Stomach (tissue), 9 donors: ENCODE data around the gene GRK4. TPM values are rescaled to one million over a fixed set of nuclear protein-coding genes. Genes with fewer than 3 reads are reported as not detected.

ENCODE experiments used
- DNase-seq, 2 donors: peaks; one replicate each; pipeline versions ENCODE4 v3.0.0 to v3.0.0-alpha.2; 2013 to 2019
- H3K27ac ChIP-seq, 5 donors: fragments of 200-600 bp in 4 of 5; sonication (generic) in 4 of 5; one replicate each; pipeline ENCODE4 v1.5.1; 2013 to 2019; ENCODE audit warnings: mild to moderate bottlenecking in 1 of 5, moderate library complexity in 1 of 5
- H3K27me3 ChIP-seq, 3 donors: fragments of 200-600 bp; sonication (generic); one replicate each; pipeline ENCODE4 v1.5.1; 2017 to 2019; ENCODE audit warnings: mixed run types in 1 of 3
- H3K36me3 ChIP-seq, 4 donors: fragments of 200-600 bp; sonication (generic); 1 replicate in 3 of 4; 2 replicates in 1 of 4; pipeline ENCODE4 v1.5.1; 2016 to 2019
- H3K4me1 ChIP-seq, 4 donors: fragments of 200-600 bp; sonication (generic); one replicate each; pipeline ENCODE4 v1.5.1; 2016 to 2019
- H3K4me3 ChIP-seq, 4 donors: fragments of 200-600 bp; sonication (generic) in 3 of 4; one replicate each; pipeline ENCODE4 v1.5.1; 2016 to 2019; ENCODE audit warnings: mild to moderate bottlenecking in 1 of 4
- H3K9me3 ChIP-seq, 4 donors: fragments of 200-600 bp; sonication (generic); one replicate each; pipeline ENCODE4 v1.5.1; 2016 to 2019
- EP300 ChIP-seq: sonication (generic); formaldehyde crosslinking; IDR thresholded peaks from one replicate; pipeline ENCODE4 v1.6.1; 2017; ENCODE audit warnings: antibody characterized with exemption
- POLR2A ChIP-seq, 4 donors: fragments of 450-650 bp; IDR thresholded peaks; one replicate each; pipeline ENCODE4 v1.6.1; 2016; ENCODE audit warnings: antibody characterized with exemption in 4 of 4, control low read depth in 2 of 4, mild to moderate bottlenecking in 1 of 4, moderate library complexity in 1 of 4
- POLR2AphosphoS5 ChIP-seq, 3 donors: sonication (generic); formaldehyde crosslinking; IDR thresholded peaks; one replicate each; pipeline ENCODE4 v1.6.1; 2016; ENCODE audit warnings: antibody characterized with exemption in 3 of 3
- WGBS, 5 donors: extraction: QIAGEN DNeasy Blood & Tissue Kit in 3 of 5; methylation state at CpG; one replicate each; pipeline versions ENCODE4 v1.1.5 to v1.1.7; 2013 to 2018; 5-methylcytosine and 5-hydroxymethylcytosine counted together
- intact Hi-C: fragments of 100-400 bp; cut with DNase I; formaldehyde crosslinking; loops from one replicate; pipeline ENCODE4 v1.15.1; 2023; ENCODE audit warnings: low total_unique reads
- polyA plus RNA-seq, 3 donors: library from polyadenylated mRNA; stranded (reverse); fragments of 200-250 nt; gene quantifications; one replicate each; pipeline ENCODE4 v1.2.3, GENCODE V29; 2013
- total RNA-seq, 5 donors: library from RNA; depleted of rRNA; stranded (reverse); fragments of >200 nt; gene quantifications; one replicate each; pipeline versions ENCODE4 v1.1.0 to v1.2.3, GENCODE V29; 2014 to 2016
- TF ChIP-seq, protein P1 (sequence below), 7 experiments: fragments of 450-650 bp in 4 of 7; fragments of 200-600 bp in 3 of 7; sonication (generic) in 3 of 7; IDR thresholded peaks; one replicate each; pipeline ENCODE4 v1.5.1; 2016 to 2019; ENCODE audit warnings: antibody characterized with exemption in 7 of 7, control low read depth in 2 of 7, mild to moderate bottlenecking in 1 of 7
- donor health status: healthy with polysubstance abuse.
- donor health status: Bipolar disorder and iron deficiency.
- donor health status: healthy.

Gene GRK4
- total and polyA plus RNA-seq, 8 donors: 0.58 to 11.9 (median 5.1) TPM

DNA sequence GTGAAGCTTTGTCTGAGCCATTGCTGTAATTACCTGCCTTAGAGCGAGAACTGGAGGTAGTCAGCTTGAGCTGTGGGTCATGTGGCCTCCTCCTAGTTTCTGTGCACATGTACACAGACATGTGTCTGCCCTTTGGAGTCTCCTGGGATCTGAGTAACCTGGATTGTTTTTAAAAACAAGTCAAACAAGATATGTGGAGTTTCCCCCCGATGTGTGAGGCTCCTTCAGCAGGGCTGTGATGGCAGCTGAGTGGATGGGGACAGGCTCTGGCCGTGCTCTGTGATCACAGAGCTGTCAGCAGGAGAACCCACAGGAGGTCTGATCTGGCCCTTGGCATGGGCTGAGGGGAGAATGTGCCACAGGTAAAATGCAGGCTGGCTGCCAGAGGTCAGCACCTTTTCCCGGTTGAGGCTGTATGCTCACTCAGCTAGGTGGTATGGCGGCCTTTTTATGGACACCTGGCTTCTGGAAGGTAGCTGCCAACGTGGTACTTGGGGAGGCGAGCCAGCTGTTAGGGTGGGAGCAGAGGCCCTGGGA, 38.5 kb upstream of the GRK4 start:
- intact Hi-C loops: no loop called here
- Histone ChIP-seq H3K27ac (peak overlapping the region in 3 of 5 donors; percentile 25 to 47 (median 46)), H3K9me3 (no peaks in the 10 kb centered on the region), H3K36me3 (peaks cover 70 to 88% (median 77%) of the 10 kb centered on the region in 4 donors), H3K27me3 (no peaks in the 10 kb centered on the region), H3K4me3 (no peak overlapping the region), H3K4me1 (peaks cover 14 to 52% (median 31%) of the 10 kb centered on the region in 4 donors)
- TF ChIP-seq POLR2A (IDR thresholded peaks at IDR 0.05) (no peak), POLR2AphosphoS5 (IDR thresholded peaks at IDR 0.05) (no peak), EP300 (no peak)
- TF ChIP-seq, protein P1, sequence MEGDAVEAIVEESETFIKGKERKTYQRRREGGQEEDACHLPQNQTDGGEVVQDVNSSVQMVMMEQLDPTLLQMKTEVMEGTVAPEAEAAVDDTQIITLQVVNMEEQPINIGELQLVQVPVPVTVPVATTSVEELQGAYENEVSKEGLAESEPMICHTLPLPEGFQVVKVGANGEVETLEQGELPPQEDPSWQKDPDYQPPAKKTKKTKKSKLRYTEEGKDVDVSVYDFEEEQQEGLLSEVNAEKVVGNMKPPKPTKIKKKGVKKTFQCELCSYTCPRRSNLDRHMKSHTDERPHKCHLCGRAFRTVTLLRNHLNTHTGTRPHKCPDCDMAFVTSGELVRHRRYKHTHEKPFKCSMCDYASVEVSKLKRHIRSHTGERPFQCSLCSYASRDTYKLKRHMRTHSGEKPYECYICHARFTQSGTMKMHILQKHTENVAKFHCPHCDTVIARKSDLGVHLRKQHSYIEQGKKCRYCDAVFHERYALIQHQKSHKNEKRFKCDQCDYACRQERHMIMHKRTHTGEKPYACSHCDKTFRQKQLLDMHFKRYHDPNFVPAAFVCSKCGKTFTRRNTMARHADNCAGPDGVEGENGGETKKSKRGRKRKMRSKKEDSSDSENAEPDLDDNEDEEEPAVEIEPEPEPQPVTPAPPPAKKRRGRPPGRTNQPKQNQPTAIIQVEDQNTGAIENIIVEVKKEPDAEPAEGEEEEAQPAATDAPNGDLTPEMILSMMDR (IDR thresholded peaks at IDR 0.05): no peak
- 43 to 79% (median 63%) methylated on average over 7 of the region's 7 CpGs for WGBS, 5 donors
- DNase-seq: peak in 1 of 2 donors; percentile 70

DNA sequence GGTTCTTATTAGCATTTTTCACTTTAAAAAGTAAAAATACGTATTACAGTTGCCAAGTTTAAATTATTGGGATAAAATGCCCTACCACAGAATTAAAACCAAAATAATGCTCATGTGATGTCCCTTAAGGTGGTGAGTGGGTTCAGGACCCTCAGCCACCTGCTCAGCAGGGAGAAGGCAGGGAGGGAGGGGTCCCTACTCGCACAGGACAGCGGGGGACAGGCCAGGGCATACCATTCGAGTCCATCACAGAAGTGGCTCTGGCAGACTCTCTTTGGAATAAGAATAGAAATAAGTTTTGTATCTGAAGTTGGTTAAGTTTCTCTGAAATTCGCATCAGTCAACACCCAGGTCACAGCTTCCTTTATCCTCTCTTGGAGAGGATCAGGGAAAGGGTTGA, 37.9 kb upstream of the GRK4 start:
- Histone ChIP-seq H3K36me3 (peaks cover 71 to 89% (median 83%) of the 10 kb centered on the region in 4 donors), H3K4me3 (no peak overlapping the region), H3K9me3 (no peaks in the 10 kb centered on the region), H3K27ac (no peak overlapping the region), H3K27me3 (no peaks in the 10 kb centered on the region), H3K4me1 (peaks cover 20 to 58% (median 37%) of the 10 kb centered on the region in 4 donors)
- no peak for DNase-seq
- intact Hi-C loops: no loop called here
- no peak for TF ChIP-seq EP300
- TF ChIP-seq, protein P1 (IDR thresholded peaks at IDR 0.05): no peak
- TF ChIP-seq POLR2A (IDR thresholded peaks at IDR 0.05): no peak
- no peak for TF ChIP-seq POLR2AphosphoS5 (IDR thresholded peaks at IDR 0.05)
- 88 to 94% (median 93%) methylated on average over 5 of the region's 5 CpGs for whole genome bisulfite sequencing, 5 donors

DNA sequence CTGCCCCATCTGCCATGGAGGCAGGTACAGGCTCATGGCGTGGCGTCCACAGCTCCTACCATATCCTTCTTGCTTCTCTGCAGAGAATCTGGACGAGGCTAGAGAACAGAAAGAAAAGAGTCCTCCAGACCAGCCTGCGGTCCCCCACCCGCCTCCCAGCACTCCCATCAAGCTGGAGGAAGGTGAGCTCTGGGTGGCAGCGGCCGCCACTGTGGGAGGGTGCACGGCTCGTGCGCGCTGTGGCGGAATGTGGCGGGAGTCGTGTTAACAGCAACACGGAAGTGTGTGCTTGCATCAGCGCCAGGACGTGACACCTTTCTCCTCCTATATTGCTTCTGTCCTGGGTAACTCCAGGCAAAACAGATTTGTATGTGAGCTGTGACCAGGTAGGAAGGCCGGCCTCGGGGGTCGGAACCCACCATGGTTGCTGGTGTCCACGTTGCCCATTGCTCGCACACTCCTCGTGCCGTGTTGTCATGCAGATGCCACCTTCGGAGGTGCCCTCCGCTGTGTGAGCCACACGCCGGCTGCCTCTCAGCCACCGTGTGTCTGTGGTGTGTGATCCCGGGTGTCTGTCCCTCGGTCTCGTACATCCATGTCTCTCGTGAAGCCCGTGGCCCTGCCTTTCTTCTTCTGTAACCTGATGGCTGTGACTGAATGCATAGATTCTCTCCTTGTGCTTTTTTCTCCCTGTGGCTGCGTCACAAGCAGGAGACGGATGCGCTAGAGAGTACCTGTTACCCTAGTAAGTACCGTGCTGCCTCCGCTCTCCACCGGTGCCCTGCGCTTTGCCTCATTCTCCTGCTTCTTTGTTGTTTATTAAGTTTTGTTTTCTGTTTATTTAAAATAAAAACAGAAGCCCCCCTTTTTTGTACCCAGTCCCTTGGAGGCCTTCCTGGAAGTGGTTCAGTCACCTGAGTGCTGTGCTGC, 37.2 kb upstream of the GRK4 start:
- peak in 1 of 2 donors; percentile 15 for DNase-seq
- intact Hi-C loops: no loop called here
- no peak overlapping the region for H3K4me3 ChIP-seq
- no peaks in the 10 kb centered on the region for H3K27me3 ChIP-seq
- no peak overlapping the region for H3K27ac ChIP-seq
- H3K9me3 ChIP-seq: no peaks in the 10 kb centered on the region
- 88 to 95% (median 94%) methylated on average over 40 to 41 of the region's 41 CpGs for WGBS, 5 donors
- TF ChIP-seq, protein P1 (IDR thresholded peaks at IDR 0.05): no peak
- TF ChIP-seq POLR2A (IDR thresholded peaks at IDR 0.05) (no peak), POLR2AphosphoS5 (IDR thresholded peaks at IDR 0.05) (no peak)
- H3K36me3 ChIP-seq: peaks cover 71 to 93% (median 90%) of the 10 kb centered on the region in 4 donors
- peaks cover 27 to 65% (median 44%) of the 10 kb centered on the region in 4 donors for H3K4me1 ChIP-seq

DNA sequence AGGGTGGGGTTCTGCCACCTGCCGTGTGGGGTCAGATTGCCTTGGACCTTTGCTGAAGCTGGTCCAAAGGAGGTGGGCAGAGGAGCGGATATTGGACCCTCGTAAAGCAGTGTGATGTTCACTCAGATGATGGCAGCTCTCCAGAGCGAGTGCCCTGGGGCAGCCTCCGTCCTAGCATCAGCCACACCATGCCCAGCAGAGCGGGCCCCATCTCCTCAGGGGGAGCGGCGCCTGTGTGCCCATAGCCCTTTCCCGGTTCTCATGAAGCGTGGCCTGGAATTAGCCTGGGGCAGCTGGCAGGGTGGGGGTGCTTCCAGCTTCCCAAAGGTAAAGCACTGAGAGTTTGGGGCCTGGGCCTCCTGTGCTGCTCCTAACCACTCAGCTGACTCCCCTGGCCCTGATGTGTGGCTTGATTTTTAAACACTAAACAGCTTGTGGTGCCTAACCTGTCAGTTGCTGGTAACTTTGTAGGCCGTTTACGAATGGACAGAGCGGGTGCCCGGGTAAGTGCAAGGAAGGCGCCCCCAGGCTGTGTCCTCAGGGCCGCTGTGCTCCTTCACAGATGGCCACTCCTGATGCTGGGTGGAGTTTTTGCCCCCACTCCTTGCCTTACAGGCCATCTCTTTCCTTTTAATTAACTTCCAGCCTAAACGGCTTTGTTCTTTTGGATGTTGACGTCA, 36.2 kb upstream of the GRK4 start:
- peaks cover 71 to 100% (median 97%) of the 10 kb centered on the region in 4 donors for H3K36me3 ChIP-seq
- intact Hi-C loops: no loop called here
- 93 to 96% (median 94%) methylated on average over 8 to 18 of the region's 18 CpGs for WGBS, 5 donors

More for the DNA sequence above, 36.2 kb upstream of the GRK4 start:
- Histone ChIP-seq H3K4me3 (no peak overlapping the region), H3K9me3 (no peaks in the 10 kb centered on the region), H3K4me1 (peaks cover 35 to 73% (median 54%) of the 10 kb centered on the region in 4 donors), H3K27me3 (no peaks in the 10 kb centered on the region), H3K27ac (no peak overlapping the region)
- TF ChIP-seq EP300: no peak
- TF ChIP-seq POLR2A (IDR thresholded peaks at IDR 0.05): no peak
- no peak for TF ChIP-seq POLR2AphosphoS5 (IDR thresholded peaks at IDR 0.05)
- TF ChIP-seq, protein P1 (IDR thresholded peaks at IDR 0.05): no peak
- DNase-seq: peak in 1 of 2 donors; percentile 22
